HepG2 (cell line): ENCODE data around the gene YPEL5. TPM values are rescaled to one million over a fixed set of nuclear protein-coding genes. Genes with fewer than 3 reads are reported as not detected.

Experiments used
- ATAC-seq: fragments of 200-7000 bp; cut with Tn5 transposase; 3 replicates; pipeline ENCODE4 v1.9.1; 2020; ENCODE audit warnings: mild to moderate bottlenecking, moderate library complexity
- BruUV-seq: library from RNA; stranded (reverse); fragments of 400-500 nt; replicated peaks from 2 replicates; lab custom pipeline; 2021; lab: Mats Ljungman, UMichigan
- CTCF ChIA-PET: fragments of 300-600 bp; formaldehyde crosslinking; extraction: SDS; loops from one replicate; lab custom pipeline; 2021; ENCODE audit warnings: low total read pairs, inconsistent platforms, low intra/inter-chr PET ratio; lab: Yijun Ruan, JAX
- POLR2A ChIA-PET: fragments of 350-600 bp; sonication (Branson Sonifier 250); formaldehyde crosslinking; loops from one replicate; lab custom pipeline; 2020; ENCODE audit warnings: antibody characterized with exemption, inconsistent platforms; lab: Yijun Ruan, JAX
- DNase-seq: peaks from one replicate; pipeline ENCODE4 v3.0.0-alpha.2; 2015; ENCODE audit warnings: low spot score
- FAIRE-seq: peaks from 3 replicates; lab custom pipeline; 2011; peaks lifted over from hg19 to GRCh38; lab: Jason Lieb, UNC
- H2AFZ ChIP-seq: one replicate; pipeline ENCODE4 v1.6.1; 2011; ENCODE audit warnings: low read length, inconsistent platforms
- H3K27ac ChIP-seq: fragments of 300-600 bp; 3 replicates; pipeline ENCODE4 v1.8.0; 2011; ENCODE audit warnings: mixed run types, mild to moderate bottlenecking, mixed read lengths, low read length, inconsistent platforms; ENCODE audit not compliant: insufficient read depth; ENCODE audit errors: extremely low read length
- H3K27me3 ChIP-seq, 2 experiments: fragments of 200-600 bp in 1 of 2; 2 replicates in 1 of 2; 3 replicates in 1 of 2; pipeline versions ENCODE4 v1.6.0 to v1.8.0; 2011; ENCODE audit warnings: low read length in 2 of 2, mild to moderate bottlenecking in 2 of 2, moderate library complexity in 2 of 2, inconsistent platforms in 1 of 2; ENCODE audit not compliant: insufficient read depth in 2 of 2, control insufficient read depth in 1 of 2
- H3K36me3 ChIP-seq, 2 experiments: fragments of 200-600 bp in 1 of 2; replicated peaks in 1 of 2; 2 replicates in 1 of 2; 3 replicates in 1 of 2; pipeline versions ENCODE4 v1.5.1 to v1.8.0; 2011; ENCODE audit warnings: low read length in 2 of 2, inconsistent platforms in 1 of 2; ENCODE audit not compliant: insufficient read depth in 2 of 2, control insufficient read depth in 1 of 2
- H3K4me1 ChIP-seq: 2 replicates; pipeline ENCODE4 v1.5.1; 2012; ENCODE audit warnings: low read length, inconsistent platforms; ENCODE audit not compliant: insufficient read depth
- H3K4me2 ChIP-seq: 2 replicates; pipeline ENCODE4 v1.6.0; 2011; ENCODE audit warnings: low read depth, low read length, inconsistent platforms
- H3K4me3 ChIP-seq, 3 experiments: fragments of 200-600 bp in 1 of 3; sonication (generic), shearing (Covaris generic) in 1 of 3; replicated peaks in 1 of 3; 2 replicates each; pipeline ENCODE4 v1.5.1; 2011 to 2016; ENCODE audit warnings: low read length in 3 of 3, inconsistent platforms in 2 of 3, low read depth in 2 of 3, mild to moderate bottlenecking in 2 of 3, control low read depth in 1 of 3, mixed read lengths in 1 of 3; ENCODE audit not compliant: insufficient read depth in 1 of 3
- H3K79me2 ChIP-seq: one replicate; pipeline ENCODE4 v1.6.1; 2011; ENCODE audit warnings: low read length, inconsistent platforms; ENCODE audit not compliant: insufficient read depth
- H3K9ac ChIP-seq: 2 replicates; pipeline ENCODE4 v1.6.0; 2011; ENCODE audit warnings: mild to moderate bottlenecking, low read depth, low read length, inconsistent platforms; ENCODE audit not compliant: insufficient read depth
- H3K9me3 ChIP-seq: 2 replicates; pipeline ENCODE4 v1.5.1; 2012; ENCODE audit warnings: mild to moderate bottlenecking, low read length
- H4K20me1 ChIP-seq: 2 replicates; pipeline ENCODE4 v1.6.0; 2011; ENCODE audit warnings: inconsistent platforms, mild to moderate bottlenecking, low read length, moderate library complexity; ENCODE audit not compliant: insufficient read depth
- ATF7 ChIP-seq, 2 experiments: fragments of 450-650 bp in 1 of 2; sonication (generic) in 1 of 2; formaldehyde crosslinking in 1 of 2; IDR thresholded peaks; 2 replicates each; pipeline versions ENCODE4 v1.4.0 to v1.6.1; 2016 to 2020; ENCODE audit warnings: antibody characterized with exemption in 1 of 2, mild to moderate bottlenecking in 1 of 2, missing genetic modification reagents in 1 of 2
- ZNF781 ChIP-seq: sonication (generic); formaldehyde crosslinking; IDR thresholded peaks from 2 replicates; pipeline ENCODE4 v1.5.1; 2020; ENCODE audit warnings: borderline replicate concordance, mild to moderate bottlenecking, missing genetic modification reagents; ENCODE audit errors: not compliant biosample characterization
- WGBS: methylation state at CpG from one replicate; pipeline ENCODE4 v1.1.6; 2017; ENCODE audit warnings: low lambda C conversion rate; 5-methylcytosine and 5-hydroxymethylcytosine counted together
- in situ Hi-C: cut with HindIII; loops from 2 replicates; pipeline ENCODE4 v1.10.0; 2017; ENCODE audit warnings: low pct_unique_long_range_greater_than_20kb; ENCODE audit not compliant: extremely low pct_ligation_motif_present
- intact Hi-C: fragments of 100-400 bp; cut with micrococcal nuclease; formaldehyde crosslinking; loops from one replicate; pipeline ENCODE4 v1.10.0; 2022; ENCODE audit not compliant: unreplicated experiment
- polyA plus RNA-seq, 8 experiments: library from polyadenylated mRNA; depleted of rRNA in 3 of 8; stranded (reverse) in 7 of 8; unstranded in 1 of 8; fragments of >200 nt; fragmentation: Illumina TruSeq in 4 of 8; extraction: Trizol in 4 of 8; gene quantifications; 2 replicates each; pipeline versions ENCODE4 v1.2.1 to v1.2.3, GENCODE V29; 2011 to 2016; ENCODE audit warnings: low read depth in 4 of 8, missing spikeins in 1 of 8, mixed read lengths in 1 of 8; ENCODE audit not compliant: insufficient read depth in 1 of 8
- total RNA-seq, 5 experiments: library from RNA; depleted of rRNA; stranded (reverse); fragments of >200 nt; fragmentation: Illumina TruSeq; extraction: Trizol; gene quantifications; 2 replicates each; pipeline ENCODE4 v1.2.3, GENCODE V29; 2016; ENCODE audit warnings: low read depth in 1 of 5
- TF ChIP-seq, protein P1 (sequence below): sonication (generic); formaldehyde crosslinking; IDR thresholded peaks from 2 replicates; pipeline ENCODE4 v1.8.0; 2023; ENCODE audit warnings: mild to moderate bottlenecking, missing genetic modification reagents
- TF ChIP-seq, protein P2 (sequence below): sonication (generic); formaldehyde crosslinking; IDR thresholded peaks from 2 replicates; pipeline ENCODE4 v1.9.0; 2022; ENCODE audit warnings: missing genetic modification reagents, mild to moderate bottlenecking, borderline replicate concordance

YPEL5 gene
- total and polyA plus RNA-seq, 2 of the 13 experiments (the other 11 are each of a cell fraction or from before 2014, with no cell fraction given) = 12.7 to 49.7 TPM

DNA sequence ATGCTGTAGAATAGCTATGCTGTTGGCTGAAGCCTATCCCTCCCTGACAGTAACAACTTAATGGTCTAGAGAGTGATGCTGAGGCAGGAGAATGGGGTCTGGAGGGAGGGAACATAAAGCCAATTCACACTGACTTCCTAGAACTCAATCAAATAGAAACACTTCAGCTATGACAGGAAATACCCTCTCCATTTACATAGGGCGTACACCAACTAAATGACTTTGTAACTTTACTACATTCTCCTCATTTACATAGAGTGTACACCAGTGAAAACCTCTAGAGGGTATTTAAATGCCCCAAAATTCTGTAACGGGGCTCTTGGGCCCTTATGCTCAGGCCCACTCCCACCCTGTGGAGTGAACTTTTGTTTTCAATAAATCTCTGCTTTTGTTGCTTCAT is 41.5 kb downstream of the YPEL5 start:
- H3K27me3 ChIP-seq = peaks cover 2 to 26% of the 10 kb centered on the region in 2 experiments; a peak in 2 of 5 replicates
- no peaks in the 10 kb centered on the region for H3K36me3 ChIP-seq
- H3K4me1 ChIP-seq = no peaks in the 10 kb centered on the region
- TF ChIP-seq, protein P1, sequence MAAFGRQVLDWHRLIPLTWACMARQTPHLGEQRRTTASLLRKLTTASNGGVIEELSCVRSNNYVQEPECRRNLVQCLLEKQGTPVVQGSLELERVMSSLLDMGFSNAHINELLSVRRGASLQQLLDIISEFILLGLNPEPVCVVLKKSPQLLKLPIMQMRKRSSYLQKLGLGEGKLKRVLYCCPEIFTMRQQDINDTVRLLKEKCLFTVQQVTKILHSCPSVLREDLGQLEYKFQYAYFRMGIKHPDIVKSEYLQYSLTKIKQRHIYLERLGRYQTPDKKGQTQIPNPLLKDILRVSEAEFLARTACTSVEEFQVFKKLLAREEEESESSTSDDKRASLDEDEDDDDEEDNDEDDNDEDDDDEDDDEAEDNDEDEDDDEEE (CRISPR knock-in tag) = no peak
- no peak for TF ChIP-seq ATF7 (IDR thresholded peaks at IDR 0.05)
- no peak for TF ChIP-seq ATF7 (CRISPR knock-in tag; IDR thresholded peaks at IDR 0.05)
- TF ChIP-seq ZNF781 = no peak
- intact Hi-C loops = no loop called here
- POLR2A ChIA-PET = no interaction called here
- WGBS = 23% methylated on average over 2 of the region's 2 CpGs
- in situ Hi-C loops = no loop called here
- no peak for DNase-seq
- no peaks in the 10 kb centered on the region for H3K79me2 ChIP-seq
- H3K4me2 ChIP-seq = no peak overlapping the region
- no peak for ATAC-seq
- no TSS peak for BruUV-seq
- no peak overlapping the region for H3K27ac ChIP-seq
- H3K9me3 ChIP-seq = no peaks in the 10 kb centered on the region
- no peak overlapping the region for H2AFZ ChIP-seq
- H3K4me3 ChIP-seq = no peak overlapping the region
- CTCF ChIA-PET = no interaction called here
- H3K9ac ChIP-seq = no peak overlapping the region
- FAIRE-seq = no peak
- H4K20me1 ChIP-seq = no peaks in the 10 kb centered on the region

DNA sequence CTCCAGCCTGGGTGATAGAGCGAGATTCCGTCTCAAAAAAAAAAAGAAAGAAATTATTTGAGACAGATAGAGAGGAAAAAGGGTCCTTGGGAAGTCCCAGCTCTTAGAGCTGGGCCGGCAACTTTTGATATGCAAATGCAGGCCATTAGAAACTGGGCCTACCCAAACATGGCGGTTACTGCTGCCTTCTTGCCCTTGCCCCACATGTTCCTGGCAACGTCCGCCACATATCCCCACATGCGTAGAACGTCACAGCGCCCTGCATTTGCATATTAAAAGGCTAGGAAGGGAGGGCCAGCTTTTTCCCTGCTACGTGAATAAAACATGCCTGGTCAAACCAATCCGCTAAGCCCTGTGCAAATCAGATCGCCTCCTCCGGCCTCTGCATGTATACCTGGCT is 43.8 kb downstream of the YPEL5 start:
- H2AFZ ChIP-seq = no peak overlapping the region
- peaks cover 0 to 22% of the 10 kb centered on the region in 2 experiments; a peak in 1 of 5 replicates for H3K27me3 ChIP-seq
- ChIA-PET CTCF (no interaction called here), POLR2A (no interaction called here)
- WGBS = 62% methylated on average over 12 of the region's 13 CpGs
- no peak overlapping the region for H3K4me2 ChIP-seq
- FAIRE-seq (no peak), ATAC-seq (no peak), DNase-seq (no peak)
- no peak overlapping the region for H3K4me3 ChIP-seq
- TF ChIP-seq, protein P2, sequence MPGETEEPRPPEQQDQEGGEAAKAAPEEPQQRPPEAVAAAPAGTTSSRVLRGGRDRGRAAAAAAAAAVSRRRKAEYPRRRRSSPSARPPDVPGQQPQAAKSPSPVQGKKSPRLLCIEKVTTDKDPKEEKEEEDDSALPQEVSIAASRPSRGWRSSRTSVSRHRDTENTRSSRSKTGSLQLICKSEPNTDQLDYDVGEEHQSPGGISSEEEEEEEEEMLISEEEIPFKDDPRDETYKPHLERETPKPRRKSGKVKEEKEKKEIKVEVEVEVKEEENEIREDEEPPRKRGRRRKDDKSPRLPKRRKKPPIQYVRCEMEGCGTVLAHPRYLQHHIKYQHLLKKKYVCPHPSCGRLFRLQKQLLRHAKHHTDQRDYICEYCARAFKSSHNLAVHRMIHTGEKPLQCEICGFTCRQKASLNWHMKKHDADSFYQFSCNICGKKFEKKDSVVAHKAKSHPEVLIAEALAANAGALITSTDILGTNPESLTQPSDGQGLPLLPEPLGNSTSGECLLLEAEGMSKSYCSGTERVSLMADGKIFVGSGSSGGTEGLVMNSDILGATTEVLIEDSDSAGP (CRISPR knock-in tag) = no peak
- intact Hi-C loops (no loop called here), in situ Hi-C loops (no loop called here)
- H3K9me3 ChIP-seq = no peaks in the 10 kb centered on the region
- no peak overlapping the region for H3K9ac ChIP-seq
- no peaks in the 10 kb centered on the region for H3K4me1 ChIP-seq
- H3K36me3 ChIP-seq = no peaks in the 10 kb centered on the region
- H3K27ac ChIP-seq = no peak overlapping the region
- H4K20me1 ChIP-seq = no peaks in the 10 kb centered on the region
- BruUV-seq = no TSS peak
- H3K79me2 ChIP-seq = no peaks in the 10 kb centered on the region
